NOMO-1 treated with DMSO at 0.1 percent for 48 hours (cell line): Measurements from ENCODE around the gene SPOCK3.
"Not testable (repeated sequence)": the region's sequence is repeated elsewhere in the genome, so short reads cannot be mapped to it uniquely, and the experiment has no call there.

ENCODE experiments used
- DNase-seq: peaks from one replicate; lab custom pipeline; 2025; ENCODE audit not compliant: unreplicated experiment; lab: John Stamatoyannopoulos, UW

SPOCK3 gene

GRCh38 chr4:166968219-166968618 lies 266.1 kb downstream of the SPOCK3 start:
- DNase-seq: not testable (repeated sequence)

DNA sequence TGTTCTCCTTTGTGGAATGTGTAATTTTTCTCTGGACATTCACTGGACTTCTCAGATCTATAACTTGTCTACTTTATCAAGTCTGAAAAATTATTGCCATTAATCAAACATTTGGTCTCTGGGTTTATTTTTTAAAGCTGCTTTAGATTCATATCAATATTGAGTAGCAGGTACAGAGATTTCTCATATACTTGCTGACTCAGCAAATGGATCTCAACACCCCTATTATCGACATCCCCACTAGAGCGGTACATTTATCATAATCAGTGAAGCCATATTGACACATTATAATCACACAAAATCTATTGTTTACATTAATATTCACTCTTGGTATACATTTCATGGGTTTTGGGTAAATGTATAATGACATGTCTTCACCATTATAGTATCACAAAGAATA lies 268.7 kb downstream of the SPOCK3 start:
- DNase-seq: no peak

- no peak for DNase-seq
These were observed 276.8 kb downstream of the SPOCK3 start for GRCh38 chr4:166957451-166957850.

DNA sequence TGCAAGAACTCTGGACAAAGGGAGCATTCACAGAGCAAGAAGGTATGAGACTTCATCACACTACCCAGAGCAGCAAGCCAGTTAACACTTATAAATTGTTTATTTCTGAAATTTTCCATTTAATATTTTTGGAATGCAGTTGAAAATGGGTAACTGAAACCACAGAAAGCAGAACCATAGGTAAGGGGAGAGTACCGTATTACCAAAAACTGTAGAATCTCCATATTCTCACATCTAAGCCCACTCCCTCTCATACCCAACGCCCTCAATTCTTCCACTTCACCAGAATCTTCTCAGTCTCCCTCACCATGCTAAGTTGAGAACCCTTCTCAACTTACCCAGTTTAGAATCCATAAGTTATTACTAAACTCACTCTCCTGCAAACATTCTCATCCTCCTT lies 277.8 kb downstream of the SPOCK3 start:
- DNase-seq: no peak

DNA sequence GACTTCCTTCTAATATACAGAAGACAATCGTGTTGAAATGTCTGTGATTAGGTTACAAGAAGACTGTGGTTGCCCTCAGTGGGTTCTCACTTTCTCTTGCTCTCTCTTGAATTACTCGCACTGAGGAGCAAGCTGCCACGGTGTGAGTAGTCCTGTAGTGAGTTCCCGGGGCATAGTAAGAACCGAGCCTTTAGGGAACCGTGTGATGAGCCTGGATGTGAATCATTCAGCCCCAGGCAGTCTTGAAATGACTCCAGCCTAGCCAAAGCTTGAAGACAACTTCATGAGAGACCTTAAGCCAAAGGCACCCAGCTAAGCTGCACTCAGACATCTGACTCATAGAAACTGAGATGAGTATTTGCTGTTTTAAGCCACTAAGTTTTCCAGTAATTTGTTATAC lies 292.7 kb downstream of the SPOCK3 start:
- DNase-seq: no peak

DNA sequence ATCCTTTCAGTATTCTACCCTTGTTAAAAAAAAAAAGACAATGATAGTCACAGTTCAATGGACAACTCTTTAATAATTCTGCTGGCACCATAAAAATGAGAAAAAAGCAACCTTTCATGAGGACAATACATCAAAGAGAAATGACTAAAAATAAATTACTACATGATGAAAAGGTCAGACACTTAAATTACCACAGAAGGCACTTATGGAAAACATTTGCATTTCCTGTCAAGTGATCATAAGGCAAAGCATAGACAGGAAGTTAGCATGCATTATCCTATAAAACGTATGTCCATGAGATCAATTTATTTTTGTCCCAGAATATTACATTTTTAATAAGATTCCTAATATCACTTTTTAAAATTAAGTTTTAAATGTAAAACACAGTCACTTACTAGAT lies 303.8 kb downstream of the SPOCK3 start:
- DNase-seq: no peak

DNA sequence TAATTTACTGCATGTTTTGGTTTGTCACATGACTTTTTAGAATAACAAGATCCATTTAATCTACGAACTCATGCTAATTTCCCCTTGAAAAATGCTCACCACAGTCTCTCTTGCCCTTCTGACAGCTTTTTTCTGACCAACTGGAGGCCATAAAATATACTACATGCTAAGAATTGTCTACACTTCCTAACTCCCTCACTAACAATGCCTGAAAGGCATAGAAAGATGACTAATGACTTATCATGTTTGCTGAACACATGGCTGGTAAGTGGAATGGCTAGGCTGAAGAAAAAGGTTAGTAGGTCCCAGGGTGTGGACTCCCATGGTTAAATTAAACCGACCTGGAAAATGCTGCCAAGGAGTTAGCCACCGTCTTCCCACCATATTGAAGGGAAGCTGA lies 309.9 kb downstream of the SPOCK3 start:
- DNase-seq: no peak

GRCh38 chr4:166913926-166914325 lies 320.4 kb downstream of the SPOCK3 start:
- no peak for DNase-seq

GRCh38 chr4:166903408-166903807 lies 330.9 kb downstream of the SPOCK3 start:
- no peak for DNase-seq

DNA sequence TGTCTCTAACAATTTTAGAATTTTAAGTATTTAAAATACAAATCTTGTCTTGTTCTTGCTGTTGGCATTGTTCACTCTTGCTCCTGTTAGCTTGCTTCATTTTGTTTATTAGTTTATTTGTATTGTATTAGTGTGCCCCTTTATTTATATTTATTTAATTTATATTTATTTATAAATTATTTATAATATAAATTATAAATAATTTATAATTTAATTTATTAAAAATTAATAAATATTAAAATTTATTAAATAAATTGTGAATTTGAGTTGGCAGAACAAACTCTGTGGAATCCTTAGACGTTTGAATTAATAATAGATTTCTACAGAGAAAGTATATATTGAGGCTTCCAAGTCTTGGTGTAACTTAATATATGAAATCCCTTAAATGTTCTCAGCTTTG lies 331.4 kb downstream of the SPOCK3 start:
- DNase-seq: no peak

DNA sequence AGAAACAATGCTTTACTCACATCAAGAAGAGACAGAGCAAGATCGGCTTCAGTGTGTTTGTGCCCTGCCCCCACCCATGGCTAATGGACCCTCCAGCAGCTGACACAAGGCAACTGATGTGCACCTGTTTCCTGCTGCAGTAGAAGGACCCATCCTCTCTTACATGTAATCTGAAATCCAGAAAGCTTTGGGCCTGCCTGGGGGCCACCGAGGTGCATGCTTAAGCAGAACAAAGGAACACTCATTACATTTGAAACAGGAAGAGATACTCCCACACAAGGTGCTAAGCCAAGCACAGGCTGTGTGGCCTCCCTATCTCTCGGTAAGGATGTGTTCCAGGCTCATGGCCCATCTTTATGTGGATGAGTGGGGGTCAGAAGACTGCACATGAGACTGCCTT lies 338.0 kb downstream of the SPOCK3 start:
- DNase-seq: no peak

- DNase-seq: no peak
These were observed 338.5 kb downstream of the SPOCK3 start for GRCh38 chr4:166895771-166896170.

- no peak for DNase-seq
These were observed 346.8 kb downstream of the SPOCK3 start for GRCh38 chr4:166887457-166887856.

DNA sequence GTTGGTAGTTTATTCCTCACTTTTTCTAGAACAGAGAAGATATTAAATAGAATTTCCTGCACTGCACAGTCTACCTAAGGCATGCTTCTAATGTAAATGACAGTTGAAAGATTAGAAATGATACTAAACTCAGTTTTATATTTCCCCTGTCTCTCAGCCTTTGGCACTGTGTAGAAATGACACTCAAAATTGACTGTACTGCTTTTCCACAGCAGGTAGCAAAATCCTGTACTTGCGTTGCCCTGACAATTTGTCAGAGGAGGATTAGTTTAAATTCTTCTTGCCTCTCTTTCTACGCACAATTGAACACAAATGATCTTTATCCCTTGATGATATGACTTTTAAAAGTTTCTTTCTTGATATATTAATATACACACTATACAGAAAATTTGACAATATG lies 347.6 kb downstream of the SPOCK3 start:
- DNase-seq: no peak

DNA sequence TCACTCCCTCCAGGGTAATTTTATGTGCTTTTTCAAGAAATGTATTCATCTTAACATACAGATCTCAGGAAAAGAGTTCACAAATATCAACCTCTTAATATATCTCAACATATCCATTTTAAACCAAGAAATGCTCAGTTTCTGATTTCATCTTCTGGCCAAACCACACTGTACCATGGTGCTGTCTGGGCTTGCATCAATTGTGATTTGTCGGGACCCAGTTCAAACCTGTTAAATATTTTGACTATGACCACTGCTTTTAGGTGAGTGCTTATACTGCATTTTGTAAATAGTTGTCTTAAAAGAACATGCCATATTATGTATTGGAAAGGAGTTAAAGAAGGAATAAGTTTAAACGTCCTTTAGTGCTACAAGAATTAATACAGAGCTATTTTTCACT lies 352.1 kb downstream of the SPOCK3 start:
- DNase-seq: no peak

GRCh38 chr4:166875821-166876220 lies 358.5 kb downstream of the SPOCK3 start:
- no peak for DNase-seq

GRCh38 chr4:166862032-166862431 lies 372.3 kb downstream of the SPOCK3 start:
- no peak for DNase-seq

DNA sequence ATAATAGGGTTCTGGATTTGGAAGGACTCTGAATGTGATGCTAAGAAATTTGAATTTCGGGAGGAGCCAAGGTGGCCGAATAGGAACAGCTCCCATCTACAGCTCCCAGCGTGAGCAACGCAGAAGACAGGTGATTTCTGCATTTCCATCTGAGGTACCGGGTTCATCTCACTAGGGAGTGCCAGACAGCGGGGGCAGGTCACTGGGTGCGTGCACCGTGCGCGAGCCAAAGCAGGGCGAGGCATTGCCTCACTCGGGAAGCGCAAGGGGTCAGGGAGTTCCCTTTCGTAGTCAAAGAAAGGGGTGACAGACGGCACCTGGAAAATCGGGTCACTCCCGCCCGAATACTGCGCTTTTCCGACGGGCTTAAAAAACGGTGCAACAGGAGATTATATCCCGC lies 383.9 kb downstream of the SPOCK3 start:
- DNase-seq: not testable (repeated sequence)

DNA sequence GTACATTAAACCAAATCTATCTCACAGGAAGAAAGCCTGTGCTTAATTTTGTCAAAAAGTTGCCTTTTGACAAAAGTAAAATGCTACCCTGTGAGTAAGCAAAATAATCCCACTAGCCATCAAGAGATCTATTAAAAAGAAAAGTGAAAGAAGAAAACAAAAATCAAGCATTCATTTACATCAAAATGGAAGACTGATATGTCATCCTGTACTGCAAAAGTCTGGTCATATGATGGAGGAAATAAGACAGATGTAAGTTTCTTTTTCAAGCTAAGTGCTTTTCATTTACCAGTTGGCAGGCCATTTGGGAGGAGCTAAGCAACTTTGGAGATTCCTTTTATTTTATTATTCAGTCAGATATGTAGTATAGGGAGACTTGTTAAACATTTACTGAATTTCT lies 387.4 kb downstream of the SPOCK3 start:
- DNase-seq: no peak

- no peak for DNase-seq
These were observed 391.5 kb downstream of the SPOCK3 start for GRCh38 chr4:166842795-166843261.

DNA sequence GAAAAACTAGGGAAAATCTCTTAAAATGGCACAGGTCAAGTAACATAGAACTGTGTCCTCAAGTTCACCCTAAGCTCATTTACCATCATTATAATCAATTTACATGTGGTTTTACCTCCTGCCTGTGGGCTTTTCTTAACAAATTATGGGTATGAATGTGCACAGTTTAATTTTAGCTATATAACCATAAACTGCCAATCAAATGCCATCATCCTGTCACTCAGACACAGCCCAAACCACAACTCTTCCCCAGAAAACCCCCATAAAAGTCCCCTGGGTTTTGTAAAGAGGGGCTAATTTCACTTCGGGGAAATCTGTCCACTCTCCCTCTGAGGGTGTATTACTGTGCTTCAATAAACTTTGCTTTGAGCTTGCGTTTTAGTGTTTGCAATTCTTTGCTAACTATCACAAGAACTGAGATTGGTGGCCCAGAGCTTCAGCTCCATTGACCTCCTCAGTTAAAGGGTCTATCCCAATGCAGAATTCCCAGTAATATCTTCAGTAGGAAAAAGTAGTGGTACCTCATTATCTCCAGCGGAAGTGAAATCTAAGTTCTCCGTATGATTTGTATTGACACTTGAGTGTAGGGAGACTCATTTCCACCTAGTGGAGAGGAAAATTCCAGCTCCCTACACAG lies 394.6 kb downstream of the SPOCK3 start:
- DNase-seq: no peak

DNA sequence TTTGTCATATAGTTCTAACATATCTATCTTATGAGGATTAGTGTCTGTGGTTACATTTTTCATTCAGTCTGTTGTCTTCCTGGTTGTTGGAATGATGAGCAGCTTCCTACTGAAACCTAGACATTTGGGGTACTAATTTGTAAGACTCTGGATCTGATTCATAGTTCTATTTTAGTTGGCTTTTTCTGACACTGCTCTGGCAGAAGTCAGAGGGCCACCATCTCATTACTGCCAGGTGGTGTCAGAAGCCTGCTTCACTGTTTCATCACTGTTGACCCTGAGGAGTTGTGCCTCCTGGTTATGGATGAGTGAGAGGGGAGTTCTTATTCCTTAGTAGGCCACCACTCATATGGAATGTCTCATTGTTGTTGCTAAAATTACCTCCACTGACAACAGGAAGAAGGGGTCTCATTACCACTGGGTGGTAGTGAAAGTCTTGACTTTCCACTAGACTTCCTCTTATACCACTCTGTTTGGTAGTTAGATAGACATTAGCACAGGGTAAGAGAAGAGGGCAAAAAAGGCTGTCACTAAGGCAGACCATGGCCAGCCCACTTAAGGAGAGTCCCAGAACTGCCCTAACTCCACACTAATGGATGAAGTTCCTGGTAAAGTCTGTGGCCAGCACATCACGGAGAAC lies 395.2 kb downstream of the SPOCK3 start:
- no peak for DNase-seq

DNA sequence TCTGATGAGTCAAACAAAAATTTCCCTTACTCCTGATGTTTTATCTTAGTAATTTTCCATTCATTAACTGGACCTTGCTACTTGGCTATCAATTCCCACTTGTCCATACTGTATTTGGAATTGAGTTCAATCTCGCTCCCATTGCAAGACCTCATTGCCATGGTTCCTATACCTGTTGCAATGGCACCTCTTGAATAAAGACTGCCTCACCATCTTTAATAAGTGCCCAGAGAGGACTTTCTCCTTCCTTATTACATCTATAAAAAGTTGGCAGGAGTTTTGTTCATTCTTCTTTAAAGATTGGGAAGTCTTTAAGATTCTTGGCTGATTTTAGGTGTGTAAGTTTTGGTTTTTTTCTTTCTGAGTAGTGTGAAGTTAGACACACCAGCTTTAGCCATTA lies 397.4 kb downstream of the SPOCK3 start:
- DNase-seq: no peak
